ENCODE measurements around the gene PDE7B.

DNA sequence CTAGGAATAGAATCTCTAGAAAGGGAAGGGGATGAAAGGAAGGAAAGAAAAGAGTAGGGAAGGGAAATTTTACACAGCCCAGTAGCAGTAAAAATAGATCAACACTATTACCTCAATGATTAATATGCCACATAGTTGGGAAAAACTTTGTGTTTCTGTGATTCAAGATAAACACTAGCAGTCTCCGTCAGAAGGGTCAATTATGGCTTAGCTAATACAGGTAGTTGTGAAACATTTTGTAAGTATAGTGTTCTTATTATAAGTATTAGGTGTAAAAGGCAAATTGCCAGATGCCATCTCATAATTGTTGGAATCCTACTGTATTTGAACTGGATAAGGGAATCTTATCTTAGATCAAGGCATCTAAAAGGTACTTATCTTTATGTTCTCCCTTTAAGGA is 232.9 kb downstream of the PDE7B start:
- TF ChIP-seq EZH2 (IDR thresholded peaks at IDR 0.05; ENCODE audit: insufficient read depth, poor library complexity, severe bottlenecking) (no peak), EZH2phosphoT487 (IDR thresholded peaks at IDR 0.05; ENCODE audit: insufficient read depth, low read depth) (no peak)
